Measurements from ENCODE around the gene URB2.
"Not testable (repeated sequence)": the region's sequence is repeated elsewhere in the genome, so short reads cannot be mapped to it uniquely, and the experiment has no call there.

The URB2 gene

GRCh38 chr1:229617351-229618100, 8.5 kb upstream of the URB2 start:
- no peak for DNase-seq

- DNase-seq, result no peak
These were observed 7.0 kb upstream of the URB2 start for GRCh38 chr1:229619002-229619401.

GRCh38 chr1:229619614-229620013, 6.4 kb upstream of the URB2 start:
- no peak for DNase-seq

- DNase-seq, result no peak
These were observed 5.2 kb upstream of the URB2 start for GRCh38 chr1:229620876-229621275.

- no peak for DNase-seq
These were observed 4.4 kb upstream of the URB2 start for GRCh38 chr1:229621663-229622062.

GRCh38 chr1:229622641-229623120, 3.4 kb upstream of the URB2 start:
- not testable (repeated sequence) for DNase-seq

GRCh38 chr1:229623225-229623624, 2.8 kb upstream of the URB2 start:
- DNase-seq, result no peak

- DNase-seq, result no peak
These were observed 2.2 kb upstream of the URB2 start for GRCh38 chr1:229623838-229624237.

GRCh38 chr1:229624521-229625070, 1.5 kb upstream of the URB2 start:
- DNase-seq, result no peak

GRCh38 chr1:229625071-229625914, 754 bp upstream of the URB2 start:
- DNase-seq, result peak; percentile 69

- no peak for DNase-seq
These were observed 956 bp downstream of the URB2 start for GRCh38 chr1:229627003-229627402.

- no peak for DNase-seq
These were observed 3.2 kb downstream of the URB2 start for GRCh38 chr1:229629261-229629660.

- no peak for DNase-seq
These were observed 5.1 kb downstream of the URB2 start for GRCh38 chr1:229631148-229631547.

GRCh38 chr1:229631966-229632365, 5.9 kb downstream of the URB2 start:
- DNase-seq, result no peak

GRCh38 chr1:229636042-229636441, 10.0 kb downstream of the URB2 start:
- DNase-seq, result no peak

- no peak for DNase-seq
These were observed 11.7 kb downstream of the URB2 start for GRCh38 chr1:229637746-229638145.

GRCh38 chr1:229640455-229640854, 14.4 kb downstream of the URB2 start:
- DNase-seq, result no peak

- no peak for DNase-seq
These were observed 15.3 kb downstream of the URB2 start for GRCh38 chr1:229641306-229641705.

GRCh38 chr1:229642376-229642775, 16.3 kb downstream of the URB2 start:
- no peak for DNase-seq

GRCh38 chr1:229642970-229643369, 16.9 kb downstream of the URB2 start:
- no peak for DNase-seq

- DNase-seq, result no peak
These were observed 18.1 kb downstream of the URB2 start for GRCh38 chr1:229643996-229644745.

- no peak for DNase-seq
These were observed 19.4 kb downstream of the URB2 start for GRCh38 chr1:229645324-229645993.
